Measurements from ENCODE around the gene WBP2. TPM values are rescaled to one million over a fixed set of nuclear protein-coding genes. Genes with fewer than 3 reads are reported as not detected.

The WBP2 gene
- total and polyA plus RNA-seq, 2 of the 13 experiments (the other 11 are each of a cell fraction or from before 2014, with no cell fraction given): 29.2 to 29.5 TPM

GRCh38 chr17:75848523-75849278 is 6.4 kb downstream of the WBP2 start (continued):
- TF ChIP-seq ARID4A (CRISPR knock-in tag; IDR thresholded peaks at IDR 0.05; ENCODE audit: borderline replicate concordance): peak; percentile 51; the same call in 1 of the 2 replicates
- no peak for TF ChIP-seq ZNF251 (CRISPR knock-in tag; IDR thresholded peaks at IDR 0.05)
- TF ChIP-seq SKIL (CRISPR knock-in tag; IDR thresholded peaks at IDR 0.05; ENCODE audit: borderline replicate concordance): no peak
- TF ChIP-seq RFX5 (IDR thresholded peaks at IDR 0.05; ENCODE audit: low read depth, low read length): no peak
- no peak for TF ChIP-seq YY1 (IDR thresholded peaks at IDR 0.05; ENCODE audit: insufficient read depth, insufficient replicate concordance, low read depth, low read length)
- no peak for TF ChIP-seq ZFP37 (CRISPR knock-in tag; IDR thresholded peaks at IDR 0.05; ENCODE audit: borderline replicate concordance)
- TF ChIP-seq CENPT (CRISPR knock-in tag; IDR thresholded peaks at IDR 0.05; ENCODE audit: low read depth): no peak
- TF ChIP-seq, protein P1, sequence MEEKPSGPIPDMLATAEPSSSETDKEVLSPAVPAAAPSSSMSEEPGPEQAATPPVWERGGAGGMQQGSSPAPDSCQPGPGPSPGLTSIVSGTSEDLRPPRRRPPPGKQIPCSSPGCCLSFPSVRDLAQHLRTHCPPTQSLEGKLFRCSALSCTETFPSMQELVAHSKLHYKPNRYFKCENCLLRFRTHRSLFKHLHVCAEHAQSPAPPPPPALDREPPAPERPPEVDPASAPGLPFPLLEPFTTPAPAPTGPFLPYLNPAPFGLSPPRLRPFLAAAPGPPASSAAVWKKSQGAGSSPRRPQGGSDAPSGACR (CRISPR knock-in tag; IDR thresholded peaks at IDR 0.05): peak; percentile 46; the same call in 1 of the 2 replicates
- peak; percentile 83 for TF ChIP-seq PAXIP1 (CRISPR knock-in tag; conservative IDR thresholded peaks at IDR 0.05)
- no peak for TF ChIP-seq ATF3 (CRISPR knock-in tag; IDR thresholded peaks at IDR 0.05)
- no peak for TF ChIP-seq KAT2B (IDR thresholded peaks at IDR 0.05; ENCODE audit: borderline replicate concordance, low read depth, low read length)
- no peak for TF ChIP-seq ZZZ3 (CRISPR knock-in tag; IDR thresholded peaks at IDR 0.05; ENCODE audit: borderline replicate concordance)
- no peak for TF ChIP-seq ZFP41 (CRISPR knock-in tag; IDR thresholded peaks at IDR 0.05; ENCODE audit: borderline replicate concordance)
- TF ChIP-seq, protein P2, sequence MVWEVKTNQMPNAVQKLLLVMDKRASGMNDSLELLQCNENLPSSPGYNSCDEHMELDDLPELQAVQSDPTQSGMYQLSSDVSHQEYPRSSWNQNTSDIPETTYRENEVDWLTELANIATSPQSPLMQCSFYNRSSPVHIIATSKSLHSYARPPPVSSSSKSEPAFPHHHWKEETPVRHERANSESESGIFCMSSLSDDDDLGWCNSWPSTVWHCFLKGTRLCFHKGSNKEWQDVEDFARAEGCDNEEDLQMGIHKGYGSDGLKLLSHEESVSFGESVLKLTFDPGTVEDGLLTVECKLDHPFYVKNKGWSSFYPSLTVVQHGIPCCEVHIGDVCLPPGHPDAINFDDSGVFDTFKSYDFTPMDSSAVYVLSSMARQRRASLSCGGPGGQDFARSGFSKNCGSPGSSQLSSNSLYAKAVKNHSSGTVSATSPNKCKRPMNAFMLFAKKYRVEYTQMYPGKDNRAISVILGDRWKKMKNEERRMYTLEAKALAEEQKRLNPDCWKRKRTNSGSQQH (CRISPR knock-in tag; IDR thresholded peaks at IDR 0.05; ENCODE audit: low read depth): no peak
- TF ChIP-seq ZSCAN12 (CRISPR knock-in tag; IDR thresholded peaks at IDR 0.05): no peak

All from HepG2 (cell line).